Body of pancreas (tissue), 4 donors: ENCODE data around the gene TMEM225B. TPM values are rescaled to one million over a fixed set of nuclear protein-coding genes. Genes with fewer than 3 reads are reported as not detected.

Experiments
- ATAC-seq: fragments of 150-250 bp; one replicate; pipeline ENCODE4 v1.9.1; 2016
- DNase-seq, 4 donors: peaks; one replicate each; pipeline ENCODE4 v3.0.0-alpha.2; 2019
- H3K27ac ChIP-seq, 4 donors: fragments of 200-600 bp; sonication (generic); 1 replicate in 3 of 4; 2 replicates in 1 of 4; pipeline versions ENCODE4 v1.5.1 to v1.6.1; 2016 to 2019; ENCODE audit warnings: mild to moderate bottlenecking in 1 of 4, mixed read lengths in 1 of 4, moderate library complexity in 1 of 4
- H3K27me3 ChIP-seq, 2 donors: fragments of 200-600 bp; sonication (generic); one replicate each; pipeline ENCODE4 v1.6.0; 2016; ENCODE audit warnings: mild to moderate bottlenecking in 1 of 2
- H3K36me3 ChIP-seq, 2 donors: fragments of 200-600 bp; sonication (generic); replicated peaks in 1 of 2; 2 replicates each; pipeline ENCODE4 v1.5.1; 2016; ENCODE audit warnings: low read depth in 2 of 2; ENCODE audit not compliant: insufficient read depth in 1 of 2
- H3K4me1 ChIP-seq: fragments of 200-600 bp; sonication (generic); one replicate; pipeline ENCODE4 v1.6.0; 2016
- H3K4me3 ChIP-seq, 2 donors: fragments of 200-600 bp; sonication (generic); 1 replicate in 1 of 2; 2 replicates in 1 of 2; pipeline ENCODE4 v1.5.1; 2016 to 2019
- H3K9me3 ChIP-seq, 3 donors: fragments of 200-600 bp; sonication (generic); 1 replicate in 2 of 3; 2 replicates in 1 of 3; pipeline ENCODE4 v1.5.1; 2016
- POLR2A ChIP-seq, 3 donors: fragments of 450-650 bp; IDR thresholded peaks; one replicate each; pipeline ENCODE4 v1.6.1; 2016; ENCODE audit warnings: antibody characterized with exemption in 3 of 3, mild to moderate bottlenecking in 2 of 3
- WGBS, 2 donors: methylation state at CpG; one replicate each; pipeline ENCODE4 v1.1.5; 2017; 5-methylcytosine and 5-hydroxymethylcytosine counted together
- intact Hi-C: fragments of 100-400 bp; cut with DNase I; formaldehyde crosslinking; loops from one replicate; pipeline ENCODE4 v1.15.1; 2023
- total RNA-seq, 2 donors: library from RNA; depleted of rRNA; stranded (reverse); fragments of >200 nt; gene quantifications; one replicate each; pipeline ENCODE4 v1.1.0, GENCODE V29; 2016
- TF ChIP-seq, protein P1 (sequence below), 7 experiments: fragments of 450-650 bp in 4 of 7; fragments of 200-600 bp in 3 of 7; sonication (generic) in 3 of 7; IDR thresholded peaks; one replicate each; pipeline ENCODE4 v1.5.1; 2016 to 2019; ENCODE audit warnings: antibody characterized with exemption in 7 of 7

The TMEM225B gene
- total RNA-seq, 2 donors from 2014 or later: 0.52 TPM; not detected in 1

GRCh38 chr7:99554939-99555338 lies 43.1 kb upstream of the TMEM225B start:
- DNase-seq (no peak), ATAC-seq (no peak)
- TF ChIP-seq, protein P1, sequence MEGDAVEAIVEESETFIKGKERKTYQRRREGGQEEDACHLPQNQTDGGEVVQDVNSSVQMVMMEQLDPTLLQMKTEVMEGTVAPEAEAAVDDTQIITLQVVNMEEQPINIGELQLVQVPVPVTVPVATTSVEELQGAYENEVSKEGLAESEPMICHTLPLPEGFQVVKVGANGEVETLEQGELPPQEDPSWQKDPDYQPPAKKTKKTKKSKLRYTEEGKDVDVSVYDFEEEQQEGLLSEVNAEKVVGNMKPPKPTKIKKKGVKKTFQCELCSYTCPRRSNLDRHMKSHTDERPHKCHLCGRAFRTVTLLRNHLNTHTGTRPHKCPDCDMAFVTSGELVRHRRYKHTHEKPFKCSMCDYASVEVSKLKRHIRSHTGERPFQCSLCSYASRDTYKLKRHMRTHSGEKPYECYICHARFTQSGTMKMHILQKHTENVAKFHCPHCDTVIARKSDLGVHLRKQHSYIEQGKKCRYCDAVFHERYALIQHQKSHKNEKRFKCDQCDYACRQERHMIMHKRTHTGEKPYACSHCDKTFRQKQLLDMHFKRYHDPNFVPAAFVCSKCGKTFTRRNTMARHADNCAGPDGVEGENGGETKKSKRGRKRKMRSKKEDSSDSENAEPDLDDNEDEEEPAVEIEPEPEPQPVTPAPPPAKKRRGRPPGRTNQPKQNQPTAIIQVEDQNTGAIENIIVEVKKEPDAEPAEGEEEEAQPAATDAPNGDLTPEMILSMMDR (IDR thresholded peaks at IDR 0.05): no peak
- no peak for TF ChIP-seq POLR2A (IDR thresholded peaks at IDR 0.05)
- H3K9me3 ChIP-seq: no peaks in the 10 kb centered on the region
- H3K4me1 ChIP-seq: peaks cover 29% of the 10 kb centered on the region
- no peaks in the 10 kb centered on the region for H3K27me3 ChIP-seq
- no peaks in the 10 kb centered on the region for H3K36me3 ChIP-seq
- WGBS, 2 donors: 51 to 72% methylated on average over 2 of the region's 2 CpGs
- H3K4me3 ChIP-seq: no peak overlapping the region
- no peak overlapping the region for H3K27ac ChIP-seq
- intact Hi-C loops: no loop called here

- peaks cover 26% of the 10 kb centered on the region for H3K4me1 ChIP-seq
- no peaks in the 10 kb centered on the region for H3K9me3 ChIP-seq
- TF ChIP-seq, protein P1 (IDR thresholded peaks at IDR 0.05): no peak
- no peak for TF ChIP-seq POLR2A (IDR thresholded peaks at IDR 0.05)
- H3K4me3 ChIP-seq: no peak overlapping the region
- H3K27me3 ChIP-seq: no peaks in the 10 kb centered on the region
- peak overlapping the region in 2 of 4 donors; percentile 97 to 98 for H3K27ac ChIP-seq
- ATAC-seq: no peak
- peaks cover 0 to 14% of the 10 kb centered on the region in 2 donors for H3K36me3 ChIP-seq
- DNase-seq: no peak
- WGBS, 2 donors: 69 to 73% methylated on average over 4 of the region's 4 CpGs
- intact Hi-C loops: no loop called here
Observed at GRCh38 chr7:99557196-99557607, 40.9 kb upstream of the TMEM225B start.

DNA sequence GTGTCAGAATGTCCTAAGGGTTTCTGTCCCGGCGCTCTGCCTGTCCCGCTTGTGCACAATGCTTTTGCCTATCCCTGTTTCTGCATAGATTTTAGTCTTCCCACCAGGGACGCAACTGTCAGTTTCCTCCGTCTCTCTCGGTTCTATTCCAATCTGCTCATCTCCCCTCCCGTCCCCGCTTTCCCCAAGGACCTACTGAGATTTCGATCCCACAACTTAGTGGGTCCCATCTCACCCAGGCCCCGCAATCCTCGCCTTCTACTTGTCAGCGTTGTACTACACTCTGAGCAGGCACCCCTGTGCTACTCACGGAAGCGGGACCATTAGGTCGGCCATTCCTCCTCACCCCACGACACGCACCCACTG lies 40.1 kb upstream of the TMEM225B start:
- ATAC-seq: peak; percentile 55
- WGBS, 2 donors: 0 to 1% methylated on average over 17 of the region's 17 CpGs
- TF ChIP-seq, protein P1 (IDR thresholded peaks at IDR 0.05): no peak
- TF ChIP-seq POLR2A (IDR thresholded peaks at IDR 0.05): no peak

GRCh38 chr7:99558306-99559174 lies 39.5 kb upstream of the TMEM225B start, which contains the start of gene ZNF655:
Gene ZNF655 (plus strand): TSS chr7:99558642. CDS start chr7:99560560, 1,918 bp downstream.
- peaks cover 0 to 17% of the 10 kb centered on the region in 2 donors for H3K36me3 ChIP-seq

More for the DNA sequence above, 40.1 kb upstream of the TMEM225B start:
- Histone ChIP-seq H3K9me3 (no peaks in the 10 kb centered on the region), H3K27me3 (no peaks in the 10 kb centered on the region), H3K4me3 (peak overlapping the region; percentile 86), H3K4me1 (peaks cover 26% of the 10 kb centered on the region), H3K27ac (peak overlapping the region; percentile 93 to 98 (median 98)), H3K36me3 (peaks cover 0 to 16% of the 10 kb centered on the region in 2 donors)
- intact Hi-C loops: no loop called here
- no peak for DNase-seq

More at GRCh38 chr7:99558306-99559174, 39.5 kb upstream of the TMEM225B start, which contains the start of gene ZNF655:
- ATAC-seq: peak; percentile 98
- Histone ChIP-seq H3K27me3 (no peaks in the 10 kb centered on the region), H3K4me3 (peak within 1 kb of the TSS; percentile 86), H3K9me3 (no peaks in the 10 kb centered on the region), H3K27ac (peak within 1 kb of the TSS; percentile 93 to 98 (median 98)), H3K4me1 (peaks cover 26% of the 10 kb centered on the region)
- 0% methylated on average over 23 to 66 of the region's 73 CpGs for WGBS, 2 donors
- intact Hi-C loops: no loop called here
- TF ChIP-seq, protein P1 (IDR thresholded peaks at IDR 0.05): no peak
- peak; percentile 73 to 90 (median 90) for TF ChIP-seq POLR2A (IDR thresholded peaks at IDR 0.05)
- DNase-seq: peak; percentile 93 to 95 (median 94)
